Measurements from ENCODE around the gene C12orf57.

Gene C12orf57

GRCh38 chr12:6938353-6939190, 5.2 kb upstream of the C12orf57 start:
- no peak for DNase-seq

GRCh38 chr12:6939191-6939540, 4.7 kb upstream of the C12orf57 start:
- DNase-seq, result no peak

DNA sequence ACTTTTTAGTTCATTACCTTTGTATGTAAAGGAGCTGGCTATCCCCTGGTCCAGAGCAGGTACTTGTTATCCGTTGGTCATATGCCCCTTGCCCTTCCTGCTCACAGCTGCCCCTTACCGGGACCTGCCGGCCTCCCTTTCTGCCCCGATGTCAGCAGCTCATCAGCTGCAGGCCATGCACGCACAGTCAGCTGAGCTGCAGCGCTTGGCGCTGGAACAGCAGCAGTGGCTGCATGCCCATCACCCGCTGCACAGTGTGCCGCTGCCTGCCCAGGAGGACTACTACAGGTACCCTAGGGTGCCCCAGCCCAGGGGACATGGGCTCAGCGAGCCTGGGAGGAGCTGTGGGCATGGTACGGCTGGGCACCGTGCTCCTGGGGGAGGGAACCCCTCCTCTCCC, 2.6 kb upstream of the C12orf57 start:
- no peak for DNase-seq

DNA sequence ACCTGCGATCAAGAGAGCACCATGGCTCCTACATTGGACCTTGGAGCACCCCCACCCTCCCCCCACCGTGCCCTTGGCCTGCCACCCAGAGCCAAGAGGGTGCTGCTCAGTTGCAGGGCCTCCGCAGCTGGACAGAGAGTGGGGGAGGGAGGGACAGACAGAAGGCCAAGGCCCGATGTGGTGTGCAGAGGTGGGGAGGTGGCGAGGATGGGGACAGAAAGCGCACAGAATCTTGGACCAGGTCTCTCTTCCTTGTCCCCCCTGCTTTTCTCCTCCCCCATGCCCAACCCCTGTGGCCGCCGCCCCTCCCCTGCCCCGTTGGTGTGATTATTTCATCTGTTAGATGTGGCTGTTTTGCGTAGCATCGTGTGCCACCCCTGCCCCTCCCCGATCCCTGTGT, 2.0 kb upstream of the C12orf57 start:
- no peak for DNase-seq

DNA sequence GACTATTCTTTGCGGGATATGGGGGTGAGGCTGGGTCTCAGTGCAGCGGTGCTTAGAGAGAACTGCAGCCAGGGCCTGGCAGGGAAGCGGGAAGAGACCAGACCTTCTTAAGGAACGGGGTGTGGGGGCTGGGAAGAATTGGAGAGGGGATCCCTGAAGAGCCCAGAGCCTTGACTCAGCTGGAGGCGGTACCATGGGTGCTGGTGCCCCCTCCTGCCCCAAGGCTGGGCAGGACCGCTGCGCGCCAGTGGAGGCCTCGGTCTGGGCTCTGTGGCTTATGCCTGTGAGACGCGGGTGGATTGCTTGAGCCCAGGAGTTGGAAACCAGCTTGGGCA, 1.5 kb upstream of the C12orf57 start:
- no peak for DNase-seq

GRCh38 chr12:6943389-6943721, 467 bp upstream of the C12orf57 start:
- peak; percentile 88 for DNase-seq

GRCh38 chr12:6944381-6945186, 762 bp downstream of the C12orf57 start:
- DNase-seq, result peak; percentile 91

DNA sequence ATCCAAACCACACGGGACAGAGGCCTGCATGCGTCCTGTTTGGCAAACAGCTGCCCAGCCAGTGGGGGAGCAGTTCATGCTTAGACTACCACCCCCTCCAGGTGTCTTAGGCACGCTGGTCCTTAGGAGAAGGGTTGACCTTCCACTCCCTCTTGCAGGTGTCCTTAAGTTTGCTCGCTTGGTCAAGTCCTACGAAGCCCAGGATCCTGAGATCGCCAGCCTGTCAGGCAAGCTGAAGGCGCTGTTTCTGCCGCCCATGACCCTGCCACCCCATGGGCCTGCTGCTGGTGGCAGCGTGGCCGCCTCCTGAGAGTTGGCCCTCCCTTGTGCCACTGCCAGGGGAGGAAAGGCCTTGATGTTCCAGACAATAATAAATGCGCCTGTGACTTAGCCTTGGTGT, 1.8 kb downstream of the C12orf57 start:
- no peak for DNase-seq

DNA sequence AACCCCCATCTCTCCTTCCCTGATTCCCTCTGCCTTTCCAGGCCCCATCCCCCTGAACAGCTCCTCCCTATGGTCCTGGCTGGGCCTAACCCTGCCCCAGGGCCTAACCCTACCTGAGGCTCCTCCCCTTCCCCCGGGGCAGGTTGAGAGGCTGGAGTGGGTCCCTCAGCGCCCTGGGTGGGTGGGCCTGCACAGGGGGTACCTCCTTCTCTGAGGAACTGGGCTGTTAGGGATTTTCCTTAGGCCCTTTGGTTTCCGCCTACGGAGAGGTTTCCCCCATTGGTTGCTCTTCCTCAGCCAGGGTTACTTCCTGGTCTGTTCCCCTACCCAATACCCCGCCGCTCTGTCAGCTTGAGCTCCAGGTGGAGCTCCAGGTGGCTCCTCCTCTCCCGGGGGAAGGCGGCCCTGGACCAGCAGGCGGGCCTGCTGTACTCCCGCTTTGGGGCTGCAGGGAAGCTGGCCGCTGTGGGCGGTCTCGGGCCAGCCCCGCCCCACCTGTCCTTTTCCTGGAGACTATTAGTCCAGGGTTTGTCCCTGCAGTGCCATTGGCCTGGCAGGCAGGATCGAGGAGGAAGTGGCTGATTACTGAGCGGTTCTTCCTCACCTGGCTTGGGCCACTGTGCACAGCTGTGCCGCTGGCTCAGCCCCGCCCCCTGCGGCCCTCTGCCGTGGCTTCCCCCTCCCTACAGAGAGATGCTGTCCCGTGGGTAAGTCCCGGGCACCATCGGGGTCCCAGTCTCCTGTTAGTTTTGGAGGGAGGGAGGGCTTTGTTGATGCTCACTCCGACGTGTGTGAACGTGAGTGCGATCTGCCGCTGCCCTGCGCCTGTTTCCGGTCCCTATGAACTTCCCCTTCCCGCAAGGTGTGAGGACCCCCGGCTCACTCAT, 2.5 kb downstream of the C12orf57 start:
- DNase-seq, result peak; percentile 85

DNA sequence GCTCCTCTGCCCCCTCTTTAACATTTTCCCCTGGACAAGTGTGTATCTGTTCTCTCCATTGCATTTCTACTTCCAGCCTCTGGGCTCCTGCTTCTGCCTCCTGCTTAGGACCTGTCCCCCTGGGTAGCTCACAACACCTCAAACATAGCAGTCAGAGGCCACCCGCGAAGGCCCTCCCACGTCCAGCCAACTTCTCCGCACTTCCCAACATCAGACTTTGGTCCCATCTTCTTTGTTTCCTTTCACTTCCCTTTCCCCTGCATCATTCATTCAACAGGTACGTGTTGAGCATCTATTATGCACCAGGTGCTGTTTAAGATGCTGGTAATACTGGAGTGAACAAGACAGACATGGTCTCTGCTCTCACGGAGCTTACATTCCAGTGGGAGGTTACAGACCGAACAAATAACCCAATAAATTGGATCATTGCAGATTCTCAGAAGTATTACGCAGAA, 3.1 kb downstream of the C12orf57 start:
- no peak for DNase-seq

DNA sequence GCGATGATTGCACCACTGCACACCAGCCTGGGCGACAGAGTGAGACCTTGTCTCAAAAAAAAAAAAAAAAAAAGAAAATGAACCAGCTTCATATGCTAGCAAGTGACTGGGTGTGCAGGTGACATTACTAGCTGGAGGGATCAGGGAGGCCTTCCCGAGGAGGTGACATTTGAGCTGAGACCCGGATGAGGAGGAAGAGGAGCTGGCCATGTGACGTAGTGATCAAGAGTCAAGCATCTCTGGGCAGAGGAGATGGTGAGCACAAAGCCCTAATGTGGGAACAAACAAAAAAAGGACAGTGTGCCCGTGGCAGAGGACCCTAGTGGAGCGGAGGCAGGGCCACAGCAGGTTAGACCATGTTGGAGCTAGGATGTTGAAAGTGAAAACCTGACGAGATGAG, 3.8 kb downstream of the C12orf57 start:
- DNase-seq, result no peak

GRCh38 chr12:6948873-6949594, 5.2 kb downstream of the C12orf57 start:
- DNase-seq, result no peak

DNA sequence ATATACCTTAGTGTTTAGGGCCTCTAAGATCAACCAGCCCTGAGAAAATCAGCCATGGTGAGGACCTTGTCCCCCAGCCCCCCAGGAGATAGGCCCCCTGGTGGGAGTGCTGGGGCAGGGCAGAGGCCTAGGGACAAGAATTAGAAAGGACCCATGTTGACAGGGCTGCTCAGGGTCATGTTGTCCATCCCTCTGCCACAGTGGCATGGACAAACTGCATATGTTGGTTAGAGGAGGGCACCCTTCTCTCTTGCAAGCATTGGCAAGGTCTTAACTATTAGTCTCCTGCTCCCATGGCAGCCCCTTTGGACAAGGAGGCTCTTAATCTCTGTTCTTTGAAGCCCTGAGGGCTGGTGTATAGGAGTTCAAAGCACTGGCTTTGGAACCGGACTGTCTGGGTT, 6.6 kb downstream of the C12orf57 start:
- no peak for DNase-seq

- no peak for DNase-seq
Observed at GRCh38 chr12:6950811-6951540, 7.2 kb downstream of the C12orf57 start, which contains the start of gene PTPN6. TSS of gene PTPN6 (plus strand) at chr12:6951356. CDS start at chr12:6951513, 157 bp downstream.

- DNase-seq, result no peak
Observed at GRCh38 chr12:6951551-6952120, 7.8 kb downstream of the C12orf57 start.

DNA sequence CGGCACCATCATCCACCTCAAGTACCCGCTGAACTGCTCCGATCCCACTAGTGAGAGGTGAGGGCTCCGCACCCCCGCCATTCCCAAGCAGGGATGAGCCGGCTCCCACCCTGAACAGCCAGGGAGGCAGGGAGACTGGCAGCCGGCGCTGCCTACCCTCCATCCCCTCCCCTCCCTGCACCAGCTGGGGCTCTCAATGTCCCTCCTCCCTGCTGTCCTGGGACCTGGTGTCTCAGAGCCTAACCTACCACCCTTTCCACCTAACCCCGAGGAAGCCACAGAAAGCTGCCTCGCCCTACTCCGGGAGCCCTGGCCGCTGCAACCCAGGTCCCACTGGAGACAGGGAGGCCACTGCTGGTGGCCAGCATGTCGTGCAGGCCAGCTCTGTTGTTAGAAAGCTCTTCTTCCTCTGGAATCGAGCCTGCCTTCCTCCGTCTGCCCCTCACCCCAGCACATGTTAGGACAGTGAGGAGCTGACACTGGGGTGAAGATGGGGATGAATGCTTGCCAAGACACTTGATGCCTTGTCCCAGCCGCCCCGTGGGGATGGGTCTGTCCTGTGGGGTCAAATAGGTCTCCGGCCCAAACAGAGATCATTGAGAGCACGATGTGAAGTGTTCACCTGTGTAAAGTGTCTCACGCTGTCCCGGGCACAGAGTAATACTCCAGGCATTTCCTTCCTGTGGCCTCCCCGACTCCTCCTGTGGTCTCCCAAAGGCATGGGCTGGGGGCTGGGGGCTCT, 8.5 kb downstream of the C12orf57 start:
- DNase-seq, result no peak

- no peak for DNase-seq
Observed at GRCh38 chr12:6952863-6953441, 9.1 kb downstream of the C12orf57 start.

DNA sequence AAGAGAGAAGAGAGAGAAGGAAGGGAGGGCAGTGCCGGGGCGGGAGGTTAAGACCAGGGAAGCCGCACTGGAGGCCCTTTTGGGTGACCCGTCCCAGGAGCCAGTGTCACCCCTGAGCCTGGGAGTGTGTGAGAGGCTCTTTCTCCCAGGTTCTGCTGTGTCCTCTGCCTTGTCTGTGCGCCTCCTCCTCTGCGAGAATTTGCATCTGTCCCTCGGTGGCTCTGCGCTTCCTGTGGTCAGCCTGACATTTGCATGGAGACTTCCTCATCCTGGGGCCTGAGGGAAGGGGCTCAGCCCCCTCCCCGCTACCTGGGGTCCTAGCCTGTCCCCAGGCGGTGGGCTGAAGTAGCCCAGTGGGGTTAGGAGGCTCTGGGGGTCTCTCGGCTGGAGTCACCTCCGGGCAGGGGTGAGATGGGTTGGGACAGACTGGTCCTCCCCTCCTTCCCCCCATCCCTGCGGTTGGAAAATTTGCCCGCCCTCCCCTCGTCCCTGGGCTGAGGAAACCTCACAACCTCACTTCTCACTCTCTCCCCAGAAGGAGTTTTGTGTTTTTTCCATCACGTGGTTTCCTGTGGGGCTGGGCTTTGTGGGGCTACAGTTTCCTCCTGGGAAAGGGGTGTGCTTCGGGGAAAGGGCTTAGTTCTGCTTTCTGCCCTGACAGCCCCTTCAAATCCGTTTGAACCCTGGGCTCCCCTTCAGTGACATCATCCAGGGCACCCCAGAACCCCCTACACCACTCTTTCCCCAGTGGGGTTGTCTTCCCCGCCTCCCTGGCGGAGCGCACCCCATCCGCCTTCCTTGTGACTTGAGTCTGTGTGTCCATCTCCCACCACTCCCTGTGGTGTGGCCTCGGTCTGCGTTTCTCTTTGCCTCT, 9.9 kb downstream of the C12orf57 start:
- peak; percentile 33 for DNase-seq

Measured in NCI-H1436 (cell line).